H1 (cell line): ENCODE measurements around the gene MTX3. TPM values are rescaled to one million over a fixed set of nuclear protein-coding genes. Genes with fewer than 3 reads are reported as not detected.

Experiments
- CTCF ChIA-PET: fragments of 300-600 bp; sonication (Branson Sonifier 250); formaldehyde crosslinking; loops from one replicate; lab custom pipeline; 2021; ENCODE audit not compliant: partially characterized antibody; lab: Charles Lee
- POLR2A ChIA-PET: fragments of 300-600 bp; sonication (Branson Sonifier 250); formaldehyde crosslinking; loops from one replicate; lab custom pipeline; 2021; ENCODE audit warnings: inconsistent platforms; ENCODE audit not compliant: partially characterized antibody; lab: Charles Lee
- DNase-seq, 2 experiments: peaks; one replicate each; pipeline versions ENCODE4 v3.0.0 to v3.0.0-alpha.2; 2010 to 2022; ENCODE audit warnings: low spot score in 2 of 2, low read depth in 1 of 2, mixed read lengths in 1 of 2
- FAIRE-seq: peaks from 2 replicates; lab custom pipeline; 2011; peaks lifted over from hg19 to GRCh38; lab: Jason Lieb, UNC
- H2AFZ ChIP-seq: 2 replicates; pipeline ENCODE4 v1.8.1; 2012; ENCODE audit warnings: low read length, inconsistent platforms
- H2AK5ac ChIP-seq: 2 replicates; pipeline ENCODE4 v1.6.1; 2013; ENCODE audit warnings: low read depth, low read length
- H2BK120ac ChIP-seq: replicated peaks from 2 replicates; pipeline ENCODE3; 2013; ENCODE audit warnings: low read depth, low read length, inconsistent platforms
- H2BK12ac ChIP-seq: 2 replicates; pipeline ENCODE4 v1.6.1; 2013; ENCODE audit warnings: low read depth, low read length
- H2BK15ac ChIP-seq: 2 replicates; pipeline ENCODE4 v1.6.1; 2013; ENCODE audit warnings: low read length
- H2BK20ac ChIP-seq: 2 replicates; pipeline ENCODE4 v1.6.1; 2013; ENCODE audit warnings: low read length
- H2BK5ac ChIP-seq: 2 replicates; pipeline ENCODE4 v1.6.1; 2013; ENCODE audit warnings: low read depth, low read length
- H3K14ac ChIP-seq: 2 replicates; pipeline ENCODE4 v1.6.1; 2013; ENCODE audit warnings: inconsistent platforms; ENCODE audit not compliant: insufficient read length
- H3K18ac ChIP-seq: 2 replicates; pipeline ENCODE4 v1.6.1; 2013; ENCODE audit warnings: low read length; ENCODE audit errors: extremely low read depth
- H3K23ac ChIP-seq: 2 replicates; pipeline ENCODE4 v1.6.1; 2013; ENCODE audit warnings: inconsistent platforms; ENCODE audit not compliant: insufficient read length
- H3K23me2 ChIP-seq: 2 replicates; pipeline ENCODE4 v1.6.1; 2013; ENCODE audit warnings: low read depth, low read length
- H3K27ac ChIP-seq: 2 replicates; pipeline ENCODE4 v1.6.1; 2011; ENCODE audit warnings: low read depth, low read length, inconsistent platforms
- H3K27me3 ChIP-seq, 4 experiments: replicated peaks in 1 of 4; 1 replicate in 1 of 4; 2 replicates in 3 of 4; pipeline versions ENCODE4 v1.6.1 to v1.8.1; 2011 to 2013; ENCODE audit warnings: low read length in 3 of 4, mild to moderate bottlenecking in 3 of 4, inconsistent platforms in 2 of 4, mixed read lengths in 2 of 4, moderate library complexity in 1 of 4; ENCODE audit not compliant: control insufficient read depth in 3 of 4, insufficient read depth in 3 of 4; ENCODE audit errors: extremely low read depth in 1 of 4
- H3K36me3 ChIP-seq, 4 experiments: 2 replicates each; pipeline versions ENCODE4 v1.6.1 to v1.8.1; 2011 to 2013; ENCODE audit warnings: mild to moderate bottlenecking in 4 of 4, low read length in 3 of 4, moderate library complexity in 2 of 4, control low read depth in 1 of 4, inconsistent platforms in 1 of 4; ENCODE audit not compliant: insufficient read depth in 4 of 4, control insufficient read depth in 2 of 4
- H3K4ac ChIP-seq: replicated peaks from 2 replicates; pipeline ENCODE3; 2013; ENCODE audit warnings: low read length, low read depth, mixed read lengths, inconsistent platforms; ENCODE audit not compliant: insufficient read length
- H3K4me1 ChIP-seq, 4 experiments: replicated peaks in 1 of 4; 1 replicate in 1 of 4; 2 replicates in 3 of 4; pipeline versions ENCODE4 v1.6.1 to v1.8.1; 2011 to 2013; ENCODE audit warnings: low read length in 3 of 4, inconsistent platforms in 2 of 4, mixed read lengths in 1 of 4; ENCODE audit not compliant: insufficient read depth in 4 of 4, control insufficient read depth in 3 of 4
- H3K4me2 ChIP-seq, 2 experiments: 2 replicates each; pipeline versions ENCODE4 v1.6.1 to v1.8.1; 2011 to 2013; ENCODE audit warnings: low read depth in 2 of 2, low read length in 2 of 2, control low read depth in 1 of 2, inconsistent platforms in 1 of 2, mild to moderate bottlenecking in 1 of 2; ENCODE audit not compliant: insufficient read depth in 1 of 2
- H3K4me3 ChIP-seq, 4 experiments: fragments of 200-600, 300-600 bp in 1 of 4; sonication (generic), shearing (Covaris generic), sonication (Bioruptor Twin) in 1 of 4; 2 replicates each; pipeline versions ENCODE4 v1.5.1 to v1.8.1; 2011 to 2016; ENCODE audit warnings: low read length in 4 of 4, low read depth in 3 of 4, control low read depth in 2 of 4, inconsistent platforms in 2 of 4, mild to moderate bottlenecking in 2 of 4, mixed read lengths in 1 of 4, moderate library complexity in 1 of 4; ENCODE audit not compliant: insufficient read depth in 2 of 4; ENCODE audit errors: extremely low read depth in 1 of 4
- H3K56ac ChIP-seq: replicated peaks from 2 replicates; pipeline ENCODE3; 2013; ENCODE audit warnings: low read depth, mild to moderate bottlenecking, mixed read lengths, low read length, inconsistent platforms; ENCODE audit not compliant: insufficient read length
- H3K79me1 ChIP-seq: 2 replicates; pipeline ENCODE4 v1.6.1; 2013; ENCODE audit warnings: low read depth, low read length, control low read depth
- H3K79me2 ChIP-seq, 2 experiments: 2 replicates each; pipeline versions ENCODE4 v1.6.1 to v1.8.1; 2012 to 2013; ENCODE audit warnings: low read length in 2 of 2, mild to moderate bottlenecking in 2 of 2, inconsistent platforms in 1 of 2; ENCODE audit not compliant: insufficient read depth in 2 of 2, control insufficient read depth in 1 of 2
- H3K9ac ChIP-seq, 4 experiments: replicated peaks in 1 of 4; 1 replicate in 1 of 4; 2 replicates in 3 of 4; pipeline versions ENCODE4 v1.6.1 to v1.8.1; 2011 to 2013; ENCODE audit warnings: low read depth in 3 of 4, low read length in 3 of 4, control low read depth in 2 of 4, mild to moderate bottlenecking in 2 of 4, moderate library complexity in 2 of 4, inconsistent platforms in 1 of 4; ENCODE audit errors: extremely low read depth in 1 of 4
- H3K9me3 ChIP-seq, 2 experiments: 2 replicates each; pipeline versions ENCODE4 v1.6.1 to v1.8.1; 2012 to 2013; ENCODE audit warnings: mild to moderate bottlenecking in 2 of 2, moderate library complexity in 2 of 2, control low read depth in 1 of 2, inconsistent platforms in 1 of 2, low read depth in 1 of 2, low read length in 1 of 2, mixed read lengths in 1 of 2; ENCODE audit not compliant: insufficient read depth in 2 of 2
- H4K20me1 ChIP-seq, 2 experiments: replicated peaks in 1 of 2; 2 replicates each; pipeline versions ENCODE3 to v1.8.1; 2011 to 2013; ENCODE audit warnings: inconsistent platforms in 2 of 2, low read length in 2 of 2, mild to moderate bottlenecking in 1 of 2; ENCODE audit not compliant: insufficient read depth in 2 of 2, control insufficient read depth in 1 of 2
- H4K5ac ChIP-seq: 2 replicates; pipeline ENCODE4 v1.6.1; 2013; ENCODE audit warnings: low read length, low read depth, mixed read lengths, inconsistent platforms; ENCODE audit not compliant: insufficient read length
- H4K8ac ChIP-seq: 2 replicates; pipeline ENCODE4 v1.8.0; 2013; ENCODE audit warnings: mild to moderate bottlenecking, moderate library complexity, low read length, inconsistent platforms; ENCODE audit not compliant: insufficient read depth; ENCODE audit errors: extremely low read depth
- H4K91ac ChIP-seq: replicated peaks from 2 replicates; pipeline ENCODE3; 2013; ENCODE audit warnings: low read length, mixed read lengths, inconsistent platforms; ENCODE audit not compliant: insufficient read length
- BCL11A ChIP-seq, 2 experiments: IDR thresholded peaks; one replicate each; pipeline ENCODE4 v1.6.1; 2011; ENCODE audit warnings: low read depth in 2 of 2, low read length in 2 of 2, mild to moderate bottlenecking in 2 of 2
- CREB1 ChIP-seq: IDR thresholded peaks from 2 replicates; pipeline ENCODE4 v1.6.1; 2012; ENCODE audit warnings: inconsistent platforms
- GTF2F1 ChIP-seq: IDR thresholded peaks from 2 replicates; pipeline ENCODE4 v1.6.1; 2012; ENCODE audit warnings: low read depth, low read length, improper control_type of control experiment, borderline replicate concordance
- HDAC6 ChIP-seq: IDR thresholded peaks from one replicate; pipeline ENCODE4 v1.7.1; 2012; ENCODE audit warnings: low read depth, mild to moderate bottlenecking, inconsistent platforms, low read length, moderate library complexity
- PHF8 ChIP-seq: fragments of 200-600 bp; sonication (generic); conservative IDR thresholded peaks from 2 replicates; pipeline ENCODE4 v1.7.1; 2012; ENCODE audit warnings: low read depth, mild to moderate bottlenecking, inconsistent platforms, low read length, moderate library complexity
- POLR2AphosphoS5 ChIP-seq: IDR thresholded peaks from 2 replicates; pipeline ENCODE4 v1.6.1; 2011; ENCODE audit warnings: low read depth, low read length
- SIX5 ChIP-seq: IDR thresholded peaks from 2 replicates; pipeline ENCODE4 v1.6.1; 2011; ENCODE audit warnings: mild to moderate bottlenecking, low read depth, low read length
- SP1 ChIP-seq: IDR thresholded peaks from 2 replicates; pipeline ENCODE4 v1.6.1; 2011; ENCODE audit warnings: low read depth, low read length
- SP2 ChIP-seq: IDR thresholded peaks from 2 replicates; pipeline ENCODE4 v1.6.1; 2012; ENCODE audit warnings: mild to moderate bottlenecking, low read length, inconsistent platforms
- TBP ChIP-seq: IDR thresholded peaks from 2 replicates; pipeline ENCODE4 v1.6.1; 2011; ENCODE audit warnings: low read depth, low read length, improper control_type of control experiment
- TEAD4 ChIP-seq: IDR thresholded peaks from 2 replicates; pipeline ENCODE4 v1.6.1; 2012; ENCODE audit warnings: low read depth, low read length, inconsistent platforms, mixed read lengths
- ZNF274 ChIP-seq: IDR thresholded peaks from 2 replicates; pipeline ENCODE4 v1.7.0; 2012; ENCODE audit warnings: low read length, borderline replicate concordance; ENCODE audit errors: extremely low read depth
- WGBS, 2 experiments: shearing (Covaris generic) in 1 of 2; methylation state at CpG; one replicate each; pipeline versions ENCODE4 v1.1.6 to v1.1.7; 2013 to 2015; ENCODE audit warnings: low lambda C conversion rate in 2 of 2, mixed read lengths in 2 of 2, inconsistent platforms in 1 of 2, low coverage in 1 of 2, missing lambda C conversion rate in 1 of 2; ENCODE audit not compliant: insufficient replicate concordance in 2 of 2, insufficient coverage in 1 of 2, insufficient read length in 1 of 2; ENCODE audit errors: extremely low coverage in 1 of 2, missing lambda C conversion rate in 1 of 2; 5-methylcytosine and 5-hydroxymethylcytosine counted together
- polyA plus RNA-seq, 7 experiments: library from polyadenylated mRNA; depleted of rRNA in 3 of 7; stranded (reverse) in 5 of 7; unstranded in 2 of 7; fragments of >200 nt in 5 of 7; fragments of 200-250 nt in 2 of 7; gene quantifications; 1 replicate in 5 of 7; 2 replicates in 1 of 7; 4 replicates in 1 of 7; pipeline versions ENCODE4 v1.2.1 to v1.2.3, GENCODE V29; 2011 to 2013; ENCODE audit warnings: missing spikeins in 2 of 7, mixed read lengths in 2 of 7
- total RNA-seq: library from RNA; stranded (reverse); fragmentation: NEBNext Ultra II Directional; extraction: Animal tissue kit (Norgen Biotek cat#: 25700); gene quantifications from 2 replicates; pipeline ENCODE4 v1.2.1, GENCODE V29; 2021
- TF ChIP-seq, protein P1 (sequence below): IDR thresholded peaks from 2 replicates; pipeline ENCODE4 v1.6.1; 2012; ENCODE audit warnings: inconsistent platforms

The MTX3 gene
- total and polyA plus RNA-seq, 2 of the 8 experiments (the other 6 are each of a cell fraction or from before 2014, with no cell fraction given) = 9.4 to 28.8 TPM

DNA sequence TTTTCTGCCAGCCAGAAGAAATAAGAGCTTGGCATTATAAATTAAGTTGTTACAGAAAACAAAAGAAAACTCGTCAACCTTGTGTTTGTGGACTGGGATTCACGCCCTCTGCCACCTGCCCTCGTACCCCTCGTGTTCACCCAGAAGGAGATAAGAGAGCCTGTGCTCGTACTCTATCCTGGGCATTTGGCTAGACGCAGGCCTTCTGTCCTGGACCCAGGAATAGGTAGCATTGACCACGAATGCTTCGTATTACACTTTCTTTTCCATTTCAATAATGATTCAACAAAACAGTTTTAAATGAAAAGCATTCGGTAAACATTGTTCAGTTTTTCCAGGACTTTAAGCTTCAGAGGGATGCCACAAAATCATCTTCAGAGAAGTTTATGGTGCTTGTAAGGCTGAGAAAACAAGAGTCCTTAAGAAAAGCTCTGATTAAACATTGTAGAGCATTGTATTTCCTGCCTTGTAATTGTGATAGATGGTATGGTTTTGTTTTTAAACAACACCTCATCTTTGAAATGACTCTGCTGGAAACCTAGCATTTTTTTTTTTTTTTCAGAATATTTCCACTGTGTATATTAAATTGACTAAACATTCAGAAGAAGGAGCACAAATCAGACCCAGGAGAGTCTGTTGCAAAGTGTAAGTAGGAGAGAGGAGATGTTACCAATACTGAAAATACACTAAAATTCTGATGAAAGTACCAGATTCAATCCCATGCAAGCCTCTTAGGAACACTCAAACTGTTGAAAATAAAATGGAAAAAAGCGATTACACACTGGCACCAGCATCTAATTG is 27.6 kb downstream of the MTX3 start:
- no peak overlapping the region for H2AFZ ChIP-seq
- no peak for FAIRE-seq
- no peak overlapping the region for H2BK5ac ChIP-seq
- no peak overlapping the region for H2BK120ac ChIP-seq
- ChIA-PET POLR2A (no interaction called here), CTCF (interaction anchor here (1.3 to 1.4 kb wide), 2 partner anchors 12 to 120 kb away, joined by 4 to 6 read pairs; no protein-coding TSS in a partner anchor)
- H4K20me1 ChIP-seq = no peaks in the 10 kb centered on the region
- no peak overlapping the region for H3K4ac ChIP-seq
- no peak overlapping the region for H3K23ac ChIP-seq
- WGBS, 2 experiments = 85% methylated on average over 10 of the region's 10 CpGs; no CpG with 5 or more reads in 1 of the 2 experiments
- no peak for DNase-seq
- H3K9ac ChIP-seq = no peak overlapping the region
- no peak overlapping the region for H2AK5ac ChIP-seq
- H4K8ac ChIP-seq = no peak overlapping the region
- no peak overlapping the region for H2BK20ac ChIP-seq
- H3K18ac ChIP-seq = no peak overlapping the region
- H3K27ac ChIP-seq = no peak overlapping the region
- H3K56ac ChIP-seq = no peak overlapping the region
- H3K36me3 ChIP-seq = no peaks in the 10 kb centered on the region
- H3K79me2 ChIP-seq = no peaks in the 10 kb centered on the region
- H3K23me2 ChIP-seq = no peaks in the 10 kb centered on the region
- no peaks in the 10 kb centered on the region for H3K4me1 ChIP-seq
- no peak overlapping the region for H4K91ac ChIP-seq
- H3K79me1 ChIP-seq = no peaks in the 10 kb centered on the region
- H2BK12ac ChIP-seq = no peak overlapping the region
- H2BK15ac ChIP-seq = no peak overlapping the region
- no peaks in the 10 kb centered on the region for H3K27me3 ChIP-seq
- no peak overlapping the region for H3K4me3 ChIP-seq
- no peak overlapping the region for H3K4me2 ChIP-seq
- no peak overlapping the region for H4K5ac ChIP-seq
- H3K14ac ChIP-seq = no peak overlapping the region
- no peaks in the 10 kb centered on the region for H3K9me3 ChIP-seq
- no peak for TF ChIP-seq HDAC6
- TF ChIP-seq, protein P1, sequence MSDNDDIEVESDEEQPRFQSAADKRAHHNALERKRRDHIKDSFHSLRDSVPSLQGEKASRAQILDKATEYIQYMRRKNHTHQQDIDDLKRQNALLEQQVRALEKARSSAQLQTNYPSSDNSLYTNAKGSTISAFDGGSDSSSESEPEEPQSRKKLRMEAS = no peak
- TF ChIP-seq TEAD4 = no peak
- TF ChIP-seq SIX5 = no peak
- no peak for TF ChIP-seq BCL11A (IDR thresholded peaks at IDR 0.05; ENCODE audit: low read depth in 2 of 2, low read length in 2 of 2)
- no peak for TF ChIP-seq SP2
- TF ChIP-seq PHF8 = no peak
- no peak for TF ChIP-seq GTF2F1
- TF ChIP-seq CREB1 = no peak
- TF ChIP-seq POLR2AphosphoS5 = no peak
- TF ChIP-seq ZNF274 = no peak
- TF ChIP-seq TBP = no peak
- no peak for TF ChIP-seq SP1
